GM23338 (cell line): ENCODE results near the gene WSCD1. TPM values are rescaled to one million over a fixed set of nuclear protein-coding genes. Genes with fewer than 3 reads are reported as not detected.

Experiments used
- ATAC-seq: fragments of 200-7000 bp; cut with Tn5 transposase; 3 replicates; pipeline ENCODE4 v1.9.1; 2020
- DNase-seq: peaks from one replicate; pipeline ENCODE4 v3.0.0-alpha.2; 2015; ENCODE audit warnings: low spot score
- H2AFZ ChIP-seq: fragments of 200-600 bp; sonication (generic); 2 replicates; pipeline ENCODE4 v1.8.0; 2016; ENCODE audit warnings: antibody characterized with exemption, mild to moderate bottlenecking, moderate library complexity
- H3F3A ChIP-seq: fragments of 200-600 bp; sonication (generic); replicated peaks from 2 replicates; pipeline ENCODE4 v1.8.0; 2017; ENCODE audit warnings: antibody characterized with exemption, mixed run types, low read depth
- H3K27ac ChIP-seq: fragments of 200-600 bp; sonication (generic); 2 replicates; pipeline ENCODE4 v1.6.1; 2016; ENCODE audit warnings: low read depth
- H3K27me3 ChIP-seq: fragments of 200-600 bp; sonication (generic); 2 replicates; pipeline ENCODE4 v1.8.0; 2016; ENCODE audit warnings: mild to moderate bottlenecking, mixed run types, moderate library complexity; ENCODE audit not compliant: insufficient read depth
- H3K36me3 ChIP-seq: fragments of 200-600 bp; sonication (generic); 2 replicates; pipeline ENCODE4 v1.8.0; 2016; ENCODE audit warnings: mild to moderate bottlenecking; ENCODE audit not compliant: insufficient read depth
- H3K4me1 ChIP-seq: fragments of 200-600 bp; sonication (generic); 2 replicates; pipeline ENCODE4 v1.8.0; 2016; ENCODE audit warnings: mild to moderate bottlenecking, moderate library complexity; ENCODE audit not compliant: insufficient read depth
- H3K4me2 ChIP-seq: fragments of 200-600 bp; sonication (generic); 2 replicates; pipeline ENCODE4 v1.7.1; 2017; ENCODE audit warnings: mixed run types
- H3K4me3 ChIP-seq: fragments of 200-600 bp; sonication (generic); 2 replicates; pipeline ENCODE4 v1.6.1; 2016; ENCODE audit warnings: mixed run types
- H3K79me2 ChIP-seq: fragments of 200-600 bp; sonication (generic); replicated peaks from 2 replicates; pipeline ENCODE4 v1.8.0; 2017; ENCODE audit warnings: mild to moderate bottlenecking; ENCODE audit not compliant: insufficient read depth
- H3K9me2 ChIP-seq: fragments of 200-600 bp; sonication (generic); 2 replicates; pipeline ENCODE4 v1.8.0; 2017; ENCODE audit not compliant: insufficient read depth
- H4K20me1 ChIP-seq: fragments of 200-600 bp; sonication (generic); replicated peaks from 2 replicates; pipeline ENCODE4 v1.8.0; 2017; ENCODE audit warnings: mild to moderate bottlenecking; ENCODE audit not compliant: insufficient read depth
- H3K27ac Mint-ChIP-seq: 2 replicates; pipeline ENCODE4 v1.8.0; 2020; ENCODE audit warnings: inconsistent platforms, mild to moderate bottlenecking, moderate library complexity, mixed read lengths
- H3K27me3 Mint-ChIP-seq: 3 replicates; pipeline ENCODE4 v1.8.0; 2022; ENCODE audit warnings: low read depth, mild to moderate bottlenecking, moderate library complexity, mixed read lengths, inconsistent platforms; ENCODE audit not compliant: insufficient read depth, poor library complexity
- H3K36me3 Mint-ChIP-seq: 3 replicates; pipeline ENCODE4 v1.8.0; 2021; ENCODE audit warnings: low read depth, mild to moderate bottlenecking, inconsistent platforms, moderate library complexity, mixed read lengths
- H3K4me1 Mint-ChIP-seq: 3 replicates; pipeline ENCODE4 v1.8.0; 2020; ENCODE audit warnings: mild to moderate bottlenecking, inconsistent platforms, mixed read lengths
- H3K4me3 Mint-ChIP-seq: 3 replicates; pipeline ENCODE4 v1.8.0; 2021; ENCODE audit warnings: moderate library complexity, mild to moderate bottlenecking, inconsistent platforms, mixed read lengths
- H3K9me3 Mint-ChIP-seq: 3 replicates; pipeline ENCODE4 v1.8.0; 2020; ENCODE audit warnings: moderate library complexity, mild to moderate bottlenecking, inconsistent platforms, mixed read lengths
- CTCF ChIP-seq, 2 experiments: fragments of 200-600 bp in 1 of 2; sonication (generic) in 1 of 2; conservative IDR thresholded peaks; 2 replicates each; pipeline versions ENCODE4 v1.5.1 to v1.6.1; 2016 to 2017; ENCODE audit warnings: antibody characterized with exemption in 2 of 2, low read depth in 2 of 2, mild to moderate bottlenecking in 2 of 2, moderate library complexity in 1 of 2
- JUNB ChIP-seq: IDR thresholded peaks from one replicate; pipeline ENCODE4 v1.6.1; 2016; ENCODE audit warnings: antibody characterized with exemption; ENCODE audit not compliant: unreplicated experiment
- NANOG ChIP-seq: IDR thresholded peaks from 2 replicates; pipeline ENCODE4 v1.6.1; 2016; ENCODE audit warnings: antibody characterized with exemption, borderline replicate concordance
- POLR2AphosphoS5 ChIP-seq: IDR thresholded peaks from 2 replicates; pipeline ENCODE4 v1.6.1; 2016; ENCODE audit warnings: antibody characterized with exemption, low read depth
- STAT1 ChIP-seq: IDR thresholded peaks from one replicate; pipeline ENCODE4 v1.6.1; 2016; ENCODE audit warnings: antibody characterized with exemption; ENCODE audit not compliant: unreplicated experiment
- polyA plus RNA-seq: library from polyadenylated mRNA; unstranded; fragments of >200 nt; fragmentation: Nextera tagmentation; extraction: Ambion mirVana; gene quantifications from 2 replicates; pipeline ENCODE4 v1.2.1, GENCODE V29; 2016
- total RNA-seq: library from RNA; depleted of rRNA; stranded (reverse); fragments of >200 nt; shearing (Covaris generic); gene quantifications from 2 replicates; pipeline ENCODE4 v1.2.3, GENCODE V29; 2014
- TF ChIP-seq, protein P1 (sequence below): fragments of 250-450 bp; sonication (Bioruptor Pico); IDR thresholded peaks from 2 replicates; pipeline ENCODE4 v1.5.0; 2020; ENCODE audit warnings: mild to moderate bottlenecking, moderate library complexity

The WSCD1 gene
- total and polyA plus RNA-seq, 2 experiments from 2014 or later, result 6.1 to 38.9 TPM

DNA sequence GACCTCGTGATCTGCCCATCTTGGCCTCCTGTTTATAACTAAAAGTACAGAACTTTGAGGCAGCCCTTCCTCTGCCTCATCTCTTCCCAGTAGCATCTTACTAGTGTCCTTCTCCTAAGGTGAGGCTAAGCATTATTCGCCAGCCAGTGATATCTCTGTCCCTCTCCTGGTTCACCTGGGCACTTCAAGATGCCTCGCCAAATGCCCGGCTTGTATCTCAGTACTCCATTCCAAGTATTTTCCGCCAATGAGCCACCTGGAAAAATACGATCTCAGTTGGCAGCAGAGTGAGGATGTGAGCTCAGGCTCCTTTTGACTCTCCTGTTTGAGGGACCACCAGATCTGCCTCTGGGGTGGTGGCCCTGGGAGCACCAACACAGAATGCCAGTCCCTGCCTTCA is 25.9 kb upstream of the WSCD1 start (continued):
- TF ChIP-seq CTCF (conservative IDR thresholded peaks at IDR 0.05; ENCODE audit: low read depth in 2 of 2) (no peak), NANOG (no peak), STAT1 (no peak)
- TF ChIP-seq, protein P1, sequence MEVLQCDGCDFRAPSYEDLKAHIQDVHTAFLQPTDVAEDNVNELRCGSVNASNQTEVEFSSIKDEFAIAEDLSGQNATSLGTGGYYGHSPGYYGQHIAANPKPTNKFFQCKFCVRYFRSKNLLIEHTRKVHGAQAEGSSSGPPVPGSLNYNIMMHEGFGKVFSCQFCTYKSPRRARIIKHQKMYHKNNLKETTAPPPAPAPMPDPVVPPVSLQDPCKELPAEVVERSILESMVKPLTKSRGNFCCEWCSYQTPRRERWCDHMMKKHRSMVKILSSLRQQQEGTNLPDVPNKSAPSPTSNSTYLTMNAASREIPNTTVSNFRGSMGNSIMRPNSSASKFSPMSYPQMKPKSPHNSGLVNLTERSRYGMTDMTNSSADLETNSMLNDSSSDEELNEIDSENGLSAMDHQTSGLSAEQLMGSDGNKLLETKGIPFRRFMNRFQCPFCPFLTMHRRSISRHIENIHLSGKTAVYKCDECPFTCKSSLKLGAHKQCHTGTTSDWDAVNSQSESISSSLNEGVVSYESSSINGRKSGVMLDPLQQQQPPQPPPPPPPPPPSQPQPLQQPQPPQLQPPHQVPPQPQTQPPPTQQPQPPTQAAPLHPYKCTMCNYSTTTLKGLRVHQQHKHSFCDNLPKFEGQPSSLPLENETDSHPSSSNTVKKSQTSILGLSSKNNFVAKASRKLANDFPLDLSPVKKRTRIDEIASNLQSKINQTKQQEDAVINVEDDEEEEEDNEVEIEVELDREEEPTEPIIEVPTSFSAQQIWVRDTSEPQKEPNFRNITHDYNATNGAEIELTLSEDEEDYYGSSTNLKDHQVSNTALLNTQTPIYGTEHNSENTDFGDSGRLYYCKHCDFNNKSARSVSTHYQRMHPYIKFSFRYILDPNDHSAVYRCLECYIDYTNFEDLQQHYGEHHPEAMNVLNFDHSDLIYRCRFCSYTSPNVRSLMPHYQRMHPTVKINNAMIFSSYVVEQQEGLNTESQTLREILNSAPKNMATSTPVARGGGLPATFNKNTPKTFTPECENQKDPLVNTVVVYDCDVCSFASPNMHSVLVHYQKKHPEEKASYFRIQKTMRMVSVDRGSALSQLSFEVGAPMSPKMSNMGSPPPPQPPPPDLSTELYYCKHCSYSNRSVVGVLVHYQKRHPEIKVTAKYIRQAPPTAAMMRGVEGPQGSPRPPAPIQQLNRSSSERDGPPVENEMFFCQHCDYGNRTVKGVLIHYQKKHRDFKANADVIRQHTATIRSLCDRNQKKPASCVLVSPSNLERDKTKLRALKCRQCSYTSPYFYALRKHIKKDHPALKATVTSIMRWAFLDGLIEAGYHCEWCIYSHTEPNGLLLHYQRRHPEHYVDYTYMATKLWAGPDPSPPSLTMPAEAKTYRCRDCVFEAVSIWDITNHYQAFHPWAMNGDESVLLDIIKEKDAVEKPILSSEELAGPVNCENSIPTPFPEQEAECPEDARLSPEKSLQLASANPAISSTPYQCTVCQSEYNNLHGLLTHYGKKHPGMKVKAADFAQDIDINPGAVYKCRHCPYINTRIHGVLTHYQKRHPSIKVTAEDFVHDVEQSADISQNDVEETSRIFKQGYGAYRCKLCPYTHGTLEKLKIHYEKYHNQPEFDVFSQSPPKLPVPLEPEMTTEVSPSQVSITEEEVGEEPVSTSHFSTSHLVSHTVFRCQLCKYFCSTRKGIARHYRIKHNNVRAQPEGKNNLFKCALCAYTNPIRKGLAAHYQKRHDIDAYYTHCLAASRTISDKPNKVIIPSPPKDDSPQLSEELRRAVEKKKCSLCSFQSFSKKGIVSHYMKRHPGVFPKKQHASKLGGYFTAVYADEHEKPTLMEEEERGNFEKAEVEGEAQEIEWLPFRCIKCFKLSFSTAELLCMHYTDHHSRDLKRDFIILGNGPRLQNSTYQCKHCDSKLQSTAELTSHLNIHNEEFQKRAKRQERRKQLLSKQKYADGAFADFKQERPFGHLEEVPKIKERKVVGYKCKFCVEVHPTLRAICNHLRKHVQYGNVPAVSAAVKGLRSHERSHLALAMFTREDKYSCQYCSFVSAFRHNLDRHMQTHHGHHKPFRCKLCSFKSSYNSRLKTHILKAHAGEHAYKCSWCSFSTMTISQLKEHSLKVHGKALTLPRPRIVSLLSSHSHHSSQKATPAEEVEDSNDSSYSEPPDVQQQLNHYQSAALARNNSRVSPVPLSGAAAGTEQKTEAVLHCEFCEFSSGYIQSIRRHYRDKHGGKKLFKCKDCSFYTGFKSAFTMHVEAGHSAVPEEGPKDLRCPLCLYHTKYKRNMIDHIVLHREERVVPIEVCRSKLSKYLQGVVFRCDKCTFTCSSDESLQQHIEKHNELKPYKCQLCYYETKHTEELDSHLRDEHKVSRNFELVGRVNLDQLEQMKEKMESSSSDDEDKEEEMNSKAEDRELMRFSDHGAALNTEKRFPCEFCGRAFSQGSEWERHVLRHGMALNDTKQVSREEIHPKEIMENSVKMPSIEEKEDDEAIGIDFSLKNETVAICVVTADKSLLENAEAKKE (CRISPR knock-in tag), result no peak

- Histone ChIP-seq H3K4me1 (no peaks in the 10 kb centered on the region), H4K20me1 (no peaks in the 10 kb centered on the region), H3K4me3 (no peak overlapping the region), H2AFZ (peak overlapping the region; percentile 76; the same call in 1 of the 2 replicates), H3F3A (no peaks in the 10 kb centered on the region), H3K36me3 (no peaks in the 10 kb centered on the region), H3K79me2 (no peaks in the 10 kb centered on the region), H3K27ac (no peak overlapping the region), H3K4me2 (no peak overlapping the region), H3K27me3 (no peaks in the 10 kb centered on the region), H3K9me2 (no peaks in the 10 kb centered on the region)
- DNase-seq (peak; percentile 20), ATAC-seq (no peak)
- Mint-ChIP-seq H3K27me3 (peaks cover 3% of the 10 kb centered on the region), H3K27ac (no peak overlapping the region), H3K4me1 (no peaks in the 10 kb centered on the region), H3K36me3 (no peaks in the 10 kb centered on the region), H3K9me3 (no peaks in the 10 kb centered on the region), H3K4me3 (no peak overlapping the region)
- TF ChIP-seq JUNB, result no peak
- peak; percentile 24 to 55; a peak in 3 of 4 replicates for TF ChIP-seq CTCF (conservative IDR thresholded peaks at IDR 0.05; ENCODE audit: low read depth in 2 of 2)
- no peak for TF ChIP-seq POLR2AphosphoS5
These were observed 24.4 kb upstream of the WSCD1 start for GRCh38 chr17:6045621-6046357.
